Thyroid gland (tissue), 4 donors: ENCODE data around the gene AIG1.

Experiments
- POLR2A ChIP-seq, 2 donors: fragments of 450-650 bp; IDR thresholded peaks; one replicate each; pipeline ENCODE4 v1.6.1; 2017; ENCODE audit warnings: antibody characterized with exemption in 2 of 2, mild to moderate bottlenecking in 2 of 2, moderate library complexity in 1 of 2
- TF ChIP-seq, protein P1 (sequence below), 6 experiments: fragments of 200-600 bp in 3 of 6; fragments of 450-650 bp in 3 of 6; sonication (generic) in 3 of 6; IDR thresholded peaks; one replicate each; pipeline ENCODE4 v1.5.1; 2016 to 2019; ENCODE audit warnings: antibody characterized with exemption in 6 of 6, mild to moderate bottlenecking in 2 of 6, inconsistent platforms in 1 of 6, moderate library complexity in 1 of 6

- TF ChIP-seq, protein P1, sequence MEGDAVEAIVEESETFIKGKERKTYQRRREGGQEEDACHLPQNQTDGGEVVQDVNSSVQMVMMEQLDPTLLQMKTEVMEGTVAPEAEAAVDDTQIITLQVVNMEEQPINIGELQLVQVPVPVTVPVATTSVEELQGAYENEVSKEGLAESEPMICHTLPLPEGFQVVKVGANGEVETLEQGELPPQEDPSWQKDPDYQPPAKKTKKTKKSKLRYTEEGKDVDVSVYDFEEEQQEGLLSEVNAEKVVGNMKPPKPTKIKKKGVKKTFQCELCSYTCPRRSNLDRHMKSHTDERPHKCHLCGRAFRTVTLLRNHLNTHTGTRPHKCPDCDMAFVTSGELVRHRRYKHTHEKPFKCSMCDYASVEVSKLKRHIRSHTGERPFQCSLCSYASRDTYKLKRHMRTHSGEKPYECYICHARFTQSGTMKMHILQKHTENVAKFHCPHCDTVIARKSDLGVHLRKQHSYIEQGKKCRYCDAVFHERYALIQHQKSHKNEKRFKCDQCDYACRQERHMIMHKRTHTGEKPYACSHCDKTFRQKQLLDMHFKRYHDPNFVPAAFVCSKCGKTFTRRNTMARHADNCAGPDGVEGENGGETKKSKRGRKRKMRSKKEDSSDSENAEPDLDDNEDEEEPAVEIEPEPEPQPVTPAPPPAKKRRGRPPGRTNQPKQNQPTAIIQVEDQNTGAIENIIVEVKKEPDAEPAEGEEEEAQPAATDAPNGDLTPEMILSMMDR (IDR thresholded peaks at IDR 0.05) = no peak
- TF ChIP-seq POLR2A (IDR thresholded peaks at IDR 0.05) = no peak
Observed at GRCh38 chr6:143376861-143377260, 316.2 kb downstream of the AIG1 start.
